B cell (primary cell): ENCODE measurements around the gene OR52E1. TPM values are rescaled to one million over a fixed set of nuclear protein-coding genes. Genes with fewer than 3 reads are reported as not detected.

Experiments
- ATAC-seq: fragments of 200-7000 bp; cut with Tn5 transposase; one replicate; pipeline ENCODE4 v1.10.0; 2021; ENCODE audit warnings: low read depth, mild to moderate bottlenecking, moderate number of reproducible peaks, moderate library complexity
- CTCF ChIA-PET: fragments of 350-600 bp; sonication (Branson Sonifier 250); formaldehyde crosslinking; loops from one replicate; lab custom pipeline; 2021; ENCODE audit warnings: antibody characterized with exemption, inconsistent platforms; lab: Charles Lee
- POLR2A ChIA-PET: fragments of 350-600 bp; sonication (Branson Sonifier 250); formaldehyde crosslinking; loops from one replicate; lab custom pipeline; 2021; ENCODE audit warnings: antibody characterized with exemption; lab: Charles Lee
- DNase-seq: peaks from one replicate; pipeline ENCODE4 v3.0.0; 2013
- H2AFZ ChIP-seq: 2 replicates; pipeline ENCODE4 v1.6.1; 2012; ENCODE audit warnings: mild to moderate bottlenecking, low read depth, low read length; ENCODE audit not compliant: insufficient read depth, poor library complexity, severe bottlenecking
- H3K27ac ChIP-seq, 2 donors: 1 replicate in 1 of 2; 2 replicates in 1 of 2; pipeline ENCODE4 v1.5.1; 2012 to 2013; ENCODE audit warnings: low read length in 2 of 2, mild to moderate bottlenecking in 2 of 2, moderate library complexity in 1 of 2
- H3K27me3 ChIP-seq, 4 experiments: fragments of 200-600 bp in 1 of 4; sonication (generic) in 1 of 4; replicated peaks in 1 of 4; 1 replicate in 2 of 4; 2 replicates in 2 of 4; pipeline versions ENCODE4 v1.6.1 to v1.7.0; 2013 to 2016; ENCODE audit warnings: low read length in 3 of 4, mild to moderate bottlenecking in 2 of 4, mixed read lengths in 1 of 4, moderate library complexity in 1 of 4; ENCODE audit not compliant: insufficient read depth in 4 of 4, control insufficient read depth in 3 of 4; ENCODE audit errors: control extremely low read depth in 1 of 4
- H3K36me3 ChIP-seq, 2 experiments: replicated peaks in 1 of 2; 1 replicate in 1 of 2; 2 replicates in 1 of 2; pipeline versions ENCODE4 v1.6.1 to v1.7.1; 2013; ENCODE audit warnings: low read length in 1 of 2; ENCODE audit not compliant: insufficient read depth in 2 of 2, control insufficient read depth in 1 of 2; ENCODE audit errors: control extremely low read depth in 1 of 2, extremely low read depth in 1 of 2
- H3K4me1 ChIP-seq, 2 donors: fragments of 200-600 bp in 1 of 2; sonication (generic) in 1 of 2; 1 replicate in 1 of 2; 2 replicates in 1 of 2; pipeline versions ENCODE4 v1.5.1 to v1.6.1; 2013 to 2017; ENCODE audit warnings: low read length in 2 of 2; ENCODE audit not compliant: control insufficient read depth in 2 of 2, insufficient read depth in 2 of 2
- H3K4me2 ChIP-seq: replicated peaks from 2 replicates; pipeline ENCODE3; 2012; ENCODE audit warnings: mild to moderate bottlenecking, low read depth, low read length; ENCODE audit not compliant: poor library complexity, severe bottlenecking
- H3K4me3 ChIP-seq, 5 experiments: fragments of 200-600 bp in 1 of 5; sonication (generic) in 1 of 5; 1 replicate in 3 of 5; 2 replicates in 2 of 5; pipeline versions ENCODE4 v1.5.1 to v1.7.0; 2011 to 2016; ENCODE audit warnings: low read length in 4 of 5, mild to moderate bottlenecking in 4 of 5, low read depth in 2 of 5, control low read depth in 1 of 5, moderate library complexity in 1 of 5; ENCODE audit not compliant: insufficient read depth in 1 of 5; ENCODE audit errors: control extremely low read depth in 1 of 5, extremely low read depth in 1 of 5
- H3K79me2 ChIP-seq: fragments of 200-600 bp; sonication (generic); one replicate; pipeline ENCODE4 v1.6.0; 2016; ENCODE audit warnings: low read length; ENCODE audit not compliant: control insufficient read depth, insufficient read depth
- H3K9ac ChIP-seq: fragments of 200-600 bp; sonication (generic); 2 replicates; pipeline ENCODE4 v1.6.1; 2017; ENCODE audit warnings: mild to moderate bottlenecking, low read length, moderate library complexity
- H3K9me3 ChIP-seq, 3 donors: one replicate each; pipeline versions ENCODE4 v1.6.1 to v1.7.1; 2013; ENCODE audit warnings: low read length in 2 of 3; ENCODE audit not compliant: control insufficient read depth in 2 of 3, insufficient read depth in 1 of 3; ENCODE audit errors: control extremely low read depth in 1 of 3
- H4K20me1 ChIP-seq: 2 replicates; pipeline ENCODE4 v1.6.0; 2012; ENCODE audit warnings: mild to moderate bottlenecking, low read length; ENCODE audit not compliant: insufficient read depth, control insufficient read depth, poor library complexity, severe bottlenecking
- H3K27ac Mint-ChIP-seq: one replicate; pipeline ENCODE4 v1.8.0; 2021; ENCODE audit warnings: mixed read lengths
- H3K27me3 Mint-ChIP-seq: one replicate; pipeline ENCODE4 v1.8.0; 2021; ENCODE audit warnings: mixed read lengths
- H3K4me1 Mint-ChIP-seq: one replicate; pipeline ENCODE4 v1.8.0; 2021; ENCODE audit warnings: mixed read lengths
- H3K4me3 Mint-ChIP-seq: one replicate; pipeline ENCODE4 v1.8.0; 2021; ENCODE audit warnings: mixed read lengths
- H3K9me3 Mint-ChIP-seq: one replicate; pipeline ENCODE4 v1.8.0; 2022; ENCODE audit warnings: mixed read lengths; ENCODE audit not compliant: insufficient read depth
- EZH2 ChIP-seq: IDR thresholded peaks from 2 replicates; pipeline ENCODE4 v1.6.1; 2012; ENCODE audit warnings: borderline replicate concordance, low read depth, mild to moderate bottlenecking, moderate library complexity, low read length; ENCODE audit not compliant: insufficient read depth, poor library complexity, severe bottlenecking
- intact Hi-C: fragments of 100-400 bp; cut with micrococcal nuclease; formaldehyde crosslinking; loops from one replicate; pipeline ENCODE4 v1.10.0; 2022
- polyA plus RNA-seq: library from polyadenylated mRNA; depleted of rRNA; stranded (reverse); fragments of >200 nt; gene quantifications from 2 replicates; pipeline ENCODE4 v1.2.3, GENCODE V29; 2012
- total RNA-seq, 2 donors: library from RNA; stranded (reverse); fragments of 120-200 nt in 1 of 2; gene quantifications; 1 replicate in 1 of 2; 2 replicates in 1 of 2; pipeline versions ENCODE4 v1.2.3 to v1.2.4, GENCODE V29; 2013 to 2022
- TF ChIP-seq, protein P1 (sequence below): fragments of 200-600 bp; IDR thresholded peaks from one replicate; pipeline ENCODE4 v1.8.0; 2022; ENCODE audit warnings: antibody characterized with exemption, mild to moderate bottlenecking

The OR52E1 gene
- total and polyA plus RNA-seq, 2 donors (not counting 1 experiment from before 2014, with no cell fraction given): not detected

DNA sequence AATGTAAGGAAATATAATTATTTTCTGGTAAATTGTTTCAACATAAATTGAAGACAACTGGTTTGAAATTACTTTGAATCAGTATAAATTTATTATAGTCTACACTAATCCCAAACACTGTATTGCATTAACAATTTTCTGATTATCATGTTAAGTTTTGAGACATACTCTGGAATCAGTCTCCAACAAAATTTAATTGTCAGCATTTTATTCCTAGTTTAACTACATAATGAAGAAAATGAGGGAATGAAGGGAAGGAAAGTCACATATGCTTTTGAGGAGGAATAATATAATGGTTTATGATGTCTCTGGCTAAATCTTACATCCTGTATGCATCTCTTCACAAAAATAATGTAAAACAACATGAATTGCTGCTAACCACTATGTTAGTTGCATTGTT, 14.2 kb downstream of the OR52E1 start:
- CTCF ChIA-PET: no interaction called here

DNA sequence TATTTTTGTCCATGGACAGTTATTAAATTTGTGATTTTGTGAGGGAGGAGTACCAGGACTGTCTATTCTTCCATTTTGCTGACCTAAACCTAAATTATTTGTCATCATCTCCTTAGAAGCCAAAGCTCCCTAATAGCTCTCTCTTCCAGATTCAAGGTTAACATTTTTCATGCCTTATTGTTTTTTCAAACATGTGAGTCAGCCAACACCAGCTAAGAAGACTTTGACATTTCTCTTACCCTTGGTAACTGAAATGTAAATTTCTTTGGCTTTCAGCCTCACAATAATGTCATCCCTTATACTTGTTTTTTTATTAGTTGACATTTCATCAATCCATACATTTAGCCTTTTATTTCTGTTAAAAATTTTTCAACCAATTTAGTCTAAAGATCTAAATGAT, 19.2 kb downstream of the OR52E1 start:
- Histone ChIP-seq H3K27me3 (no peaks in the 10 kb centered on the region), H2AFZ (no peak overlapping the region), H3K4me3 (no peak overlapping the region), H3K36me3 (no peaks in the 10 kb centered on the region), H3K4me2 (no peak overlapping the region), H3K9ac (no peak overlapping the region), H3K4me1 (no peaks in the 10 kb centered on the region), H3K9me3 (no peaks in the 10 kb centered on the region), H3K79me2 (no peaks in the 10 kb centered on the region), H4K20me1 (no peaks in the 10 kb centered on the region), H3K27ac (no peak overlapping the region)
- TF ChIP-seq, protein P1, sequence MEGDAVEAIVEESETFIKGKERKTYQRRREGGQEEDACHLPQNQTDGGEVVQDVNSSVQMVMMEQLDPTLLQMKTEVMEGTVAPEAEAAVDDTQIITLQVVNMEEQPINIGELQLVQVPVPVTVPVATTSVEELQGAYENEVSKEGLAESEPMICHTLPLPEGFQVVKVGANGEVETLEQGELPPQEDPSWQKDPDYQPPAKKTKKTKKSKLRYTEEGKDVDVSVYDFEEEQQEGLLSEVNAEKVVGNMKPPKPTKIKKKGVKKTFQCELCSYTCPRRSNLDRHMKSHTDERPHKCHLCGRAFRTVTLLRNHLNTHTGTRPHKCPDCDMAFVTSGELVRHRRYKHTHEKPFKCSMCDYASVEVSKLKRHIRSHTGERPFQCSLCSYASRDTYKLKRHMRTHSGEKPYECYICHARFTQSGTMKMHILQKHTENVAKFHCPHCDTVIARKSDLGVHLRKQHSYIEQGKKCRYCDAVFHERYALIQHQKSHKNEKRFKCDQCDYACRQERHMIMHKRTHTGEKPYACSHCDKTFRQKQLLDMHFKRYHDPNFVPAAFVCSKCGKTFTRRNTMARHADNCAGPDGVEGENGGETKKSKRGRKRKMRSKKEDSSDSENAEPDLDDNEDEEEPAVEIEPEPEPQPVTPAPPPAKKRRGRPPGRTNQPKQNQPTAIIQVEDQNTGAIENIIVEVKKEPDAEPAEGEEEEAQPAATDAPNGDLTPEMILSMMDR: no peak
- TF ChIP-seq EZH2: no peak
- ChIA-PET POLR2A (no interaction called here), CTCF (no interaction called here)
- no peak for DNase-seq
- H3K4me3 Mint-ChIP-seq: no peak overlapping the region
- peaks cover 4% of the 10 kb centered on the region for H3K27me3 Mint-ChIP-seq
- no peaks in the 10 kb centered on the region for H3K9me3 Mint-ChIP-seq
- intact Hi-C loops: no loop called here
- H3K4me1 Mint-ChIP-seq: no peaks in the 10 kb centered on the region
- H3K27ac Mint-ChIP-seq: no peak overlapping the region
- ATAC-seq: no peak

More for the DNA sequence above, 14.2 kb downstream of the OR52E1 start:
- POLR2A ChIA-PET: no interaction called here
- TF ChIP-seq, protein P1: no peak
- TF ChIP-seq EZH2: no peak
- Histone ChIP-seq H3K9me3 (no peaks in the 10 kb centered on the region), H3K9ac (no peak overlapping the region), H3K4me1 (no peaks in the 10 kb centered on the region), H3K27ac (no peak overlapping the region), H3K79me2 (no peaks in the 10 kb centered on the region), H3K36me3 (no peaks in the 10 kb centered on the region), H3K4me2 (no peak overlapping the region), H4K20me1 (no peaks in the 10 kb centered on the region), H3K27me3 (no peaks in the 10 kb centered on the region), H2AFZ (no peak overlapping the region), H3K4me3 (no peak overlapping the region)
- H3K4me1 Mint-ChIP-seq: no peaks in the 10 kb centered on the region
- DNase-seq (no peak), ATAC-seq (no peak)
- H3K4me3 Mint-ChIP-seq: no peak overlapping the region
- H3K9me3 Mint-ChIP-seq: no peaks in the 10 kb centered on the region
- H3K27me3 Mint-ChIP-seq: no peaks in the 10 kb centered on the region
- intact Hi-C loops: no loop called here
- H3K27ac Mint-ChIP-seq: no peak overlapping the region
